Nephron progenitor cell (in vitro differentiated cells): ENCODE measurements around the gene PCDH19.
A peak's percentile ranks its signal among the peaks of the same experiment; 100 is the strongest.

ENCODE experiments used
- DNase-seq: peaks from one replicate; pipeline ENCODE4 v3.0.0; 2021
- H3K27ac Mint-ChIP-seq: 2 replicates; pipeline ENCODE4 v1.8.0; 2021; ENCODE audit warnings: mild to moderate bottlenecking, moderate library complexity, mixed read lengths
- H3K27me3 Mint-ChIP-seq: 2 replicates; pipeline ENCODE4 v1.8.0; 2021; ENCODE audit warnings: mild to moderate bottlenecking, low read depth, mixed read lengths; ENCODE audit not compliant: poor library complexity
- H3K36me3 Mint-ChIP-seq: 2 replicates; pipeline ENCODE4 v1.8.0; 2021; ENCODE audit warnings: low read depth, mixed read lengths
- H3K4me1 Mint-ChIP-seq: 2 replicates; pipeline ENCODE4 v1.8.0; 2021; ENCODE audit warnings: mixed read lengths
- H3K4me3 Mint-ChIP-seq: 2 replicates; pipeline ENCODE4 v1.8.0; 2021; ENCODE audit warnings: mild to moderate bottlenecking, moderate library complexity, mixed read lengths
- H3K9me3 Mint-ChIP-seq: 2 replicates; pipeline ENCODE4 v1.8.0; 2021; ENCODE audit warnings: mild to moderate bottlenecking, moderate library complexity, mixed read lengths
- CTCF ChIP-seq: fragments of 200-600 bp; sonication (generic); IDR thresholded peaks from 2 replicates; pipeline ENCODE4 v1.5.0; 2021; ENCODE audit warnings: antibody characterized with exemption

The PCDH19 gene

GRCh38 chrX:100440006-100440405 is 29.9 kb upstream of the PCDH19 start:
- Mint-ChIP-seq H3K36me3 (no peaks in the 10 kb centered on the region), H3K27me3 (peaks cover 5% of the 10 kb centered on the region), H3K9me3 (peaks cover 3% of the 10 kb centered on the region), H3K4me1 (no peaks in the 10 kb centered on the region), H3K4me3 (no peak overlapping the region), H3K27ac (no peak overlapping the region)
- TF ChIP-seq CTCF, result no peak
- no peak for DNase-seq

- no peaks in the 10 kb centered on the region for H3K36me3 Mint-ChIP-seq
- H3K27ac Mint-ChIP-seq, result no peak overlapping the region
- no peak for TF ChIP-seq CTCF
- no peak for DNase-seq
- peaks cover 8% of the 10 kb centered on the region for H3K4me1 Mint-ChIP-seq
- H3K9me3 Mint-ChIP-seq, result peaks cover 6% of the 10 kb centered on the region
- no peaks in the 10 kb centered on the region for H3K27me3 Mint-ChIP-seq
- H3K4me3 Mint-ChIP-seq, result no peak overlapping the region
These were observed 25.7 kb upstream of the PCDH19 start for GRCh38 chrX:100435726-100436125.

GRCh38 chrX:100424012-100424411 is 13.9 kb upstream of the PCDH19 start:
- Mint-ChIP-seq H3K9me3 (peaks cover 34% of the 10 kb centered on the region), H3K36me3 (peaks cover 32% of the 10 kb centered on the region), H3K27me3 (peaks cover 2% of the 10 kb centered on the region), H3K4me3 (no peak overlapping the region), H3K27ac (no peak overlapping the region), H3K4me1 (peaks cover 12% of the 10 kb centered on the region)
- DNase-seq, result no peak
- TF ChIP-seq CTCF, result no peak

- Mint-ChIP-seq H3K4me3 (peak overlapping the region; percentile 35), H3K27me3 (no peaks in the 10 kb centered on the region), H3K9me3 (peaks cover 33% of the 10 kb centered on the region), H3K4me1 (peaks cover 66% of the 10 kb centered on the region), H3K27ac (peak overlapping the region; percentile 98), H3K36me3 (peaks cover 32% of the 10 kb centered on the region)
- DNase-seq, result no peak
- TF ChIP-seq CTCF, result no peak
These were observed 8.5 kb upstream of the PCDH19 start for GRCh38 chrX:100418556-100418955.

- TF ChIP-seq CTCF, result no peak
- DNase-seq, result no peak
- Mint-ChIP-seq H3K9me3 (peaks cover 26% of the 10 kb centered on the region), H3K27ac (peak overlapping the region; percentile 98), H3K4me3 (peak overlapping the region; percentile 50), H3K27me3 (peaks cover 3% of the 10 kb centered on the region), H3K4me1 (peaks cover 75% of the 10 kb centered on the region), H3K36me3 (peaks cover 26% of the 10 kb centered on the region)
These were observed 7.6 kb upstream of the PCDH19 start for GRCh38 chrX:100417681-100418080.

GRCh38 chrX:100413229-100413628 is 3.2 kb upstream of the PCDH19 start:
- peak overlapping the region; percentile 97 for H3K4me3 Mint-ChIP-seq

More at GRCh38 chrX:100413229-100413628, 3.2 kb upstream of the PCDH19 start:
- H3K9me3 Mint-ChIP-seq, result peaks cover 1% of the 10 kb centered on the region
- H3K27me3 Mint-ChIP-seq, result peaks cover 20% of the 10 kb centered on the region
- peak; percentile 77 for TF ChIP-seq CTCF
- peak; percentile 65 for DNase-seq
- H3K36me3 Mint-ChIP-seq, result peaks cover 1% of the 10 kb centered on the region
- no peak overlapping the region for H3K27ac Mint-ChIP-seq
- H3K4me1 Mint-ChIP-seq, result peaks cover 75% of the 10 kb centered on the region
